Stimulated activated CD4-positive, alpha-beta T cell treated with anti-CD3 and anti-CD28 coated beads, Interleukin-4, amount 100 ng/mL, for 24 hours (primary cell): ENCODE data around the gene DNAJC17.

Experiments
- DNase-seq: peaks from one replicate; pipeline ENCODE4 v3.0.0-alpha.2; 2020

The DNAJC17 gene

DNA sequence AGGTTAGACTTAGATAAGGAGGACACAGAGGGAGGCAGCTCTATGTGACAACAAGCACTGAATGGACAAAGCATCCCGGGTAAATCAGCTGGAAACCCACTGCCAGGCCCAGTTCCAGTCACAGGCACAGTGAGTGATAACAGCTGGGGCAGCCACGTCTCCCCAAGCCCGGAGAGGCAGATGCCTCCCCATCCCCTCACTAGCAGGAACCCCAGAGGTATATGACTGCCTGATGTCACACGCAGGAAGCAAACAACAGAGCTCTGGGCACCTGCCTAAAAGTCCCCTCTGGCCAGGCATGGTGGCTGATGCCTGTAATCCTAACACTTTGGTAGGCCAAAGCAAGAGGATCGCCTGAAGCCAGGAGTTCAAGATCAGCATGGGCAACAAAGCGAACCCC, 19.3 kb downstream of the DNAJC17 start:
- no peak for DNase-seq

DNA sequence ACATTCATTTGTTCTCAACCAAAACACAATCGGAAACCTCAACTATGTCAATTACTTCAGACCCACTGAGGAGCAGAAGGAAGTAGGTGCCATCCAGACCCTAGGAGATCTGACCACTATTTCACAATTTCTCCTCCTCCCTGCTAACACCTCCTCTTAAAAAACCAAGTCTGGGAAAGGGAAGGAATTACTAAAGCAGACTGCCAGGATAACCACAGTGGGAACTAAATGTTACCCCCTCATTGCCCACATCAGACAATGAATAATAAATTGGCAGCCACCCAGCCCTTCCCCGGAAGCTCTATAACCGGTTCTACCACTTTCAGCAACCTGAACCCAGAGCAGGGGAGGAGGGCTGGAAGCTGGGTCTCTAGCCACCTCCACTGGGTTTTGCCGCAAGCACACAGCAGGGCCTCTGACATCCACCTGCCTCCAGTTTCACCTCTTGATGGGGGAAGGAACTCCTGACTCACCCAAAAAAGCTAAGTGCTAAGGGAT, 19.9 kb downstream of the DNAJC17 start:
- peak; percentile 73 for DNase-seq

DNA sequence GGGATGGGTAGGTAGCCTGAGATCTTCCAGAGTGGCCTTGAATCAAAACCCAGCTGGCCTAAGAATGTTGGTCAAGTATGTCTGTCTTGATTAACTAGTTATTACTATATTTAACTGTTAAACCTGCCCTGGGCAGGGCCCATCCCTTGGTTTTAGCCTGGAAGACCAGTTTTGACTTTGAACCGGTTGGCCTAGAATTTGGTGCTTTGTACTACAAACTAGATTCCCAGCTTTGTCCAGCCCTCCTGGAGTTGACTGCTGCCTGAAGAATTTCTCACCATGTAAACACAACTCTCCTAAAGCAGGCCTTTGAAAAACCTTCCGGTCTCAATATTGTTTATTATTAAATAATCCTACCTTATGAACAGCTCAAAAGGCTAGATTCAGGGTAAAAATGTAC, 21.5 kb downstream of the DNAJC17 start:
- DNase-seq, result no peak

DNA sequence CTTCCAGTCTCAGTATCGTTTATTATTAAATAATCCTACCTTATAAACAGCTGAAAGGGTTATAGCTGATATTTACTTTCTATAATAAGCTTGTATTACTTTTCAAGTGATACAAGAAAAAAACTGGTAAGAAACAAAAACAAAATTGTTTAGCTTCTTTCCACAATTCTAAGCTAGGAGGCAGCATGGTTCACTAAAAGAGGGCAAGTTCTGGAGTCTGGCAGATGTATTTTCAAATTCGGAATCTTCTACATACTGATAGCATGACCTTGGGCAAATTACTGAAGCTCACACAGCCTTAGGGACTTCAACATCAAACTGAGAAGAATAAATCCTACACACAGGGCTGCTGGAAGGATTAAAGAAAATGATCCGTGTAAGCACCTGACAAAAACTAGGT, 22.1 kb downstream of the DNAJC17 start:
- DNase-seq, result no peak

DNA sequence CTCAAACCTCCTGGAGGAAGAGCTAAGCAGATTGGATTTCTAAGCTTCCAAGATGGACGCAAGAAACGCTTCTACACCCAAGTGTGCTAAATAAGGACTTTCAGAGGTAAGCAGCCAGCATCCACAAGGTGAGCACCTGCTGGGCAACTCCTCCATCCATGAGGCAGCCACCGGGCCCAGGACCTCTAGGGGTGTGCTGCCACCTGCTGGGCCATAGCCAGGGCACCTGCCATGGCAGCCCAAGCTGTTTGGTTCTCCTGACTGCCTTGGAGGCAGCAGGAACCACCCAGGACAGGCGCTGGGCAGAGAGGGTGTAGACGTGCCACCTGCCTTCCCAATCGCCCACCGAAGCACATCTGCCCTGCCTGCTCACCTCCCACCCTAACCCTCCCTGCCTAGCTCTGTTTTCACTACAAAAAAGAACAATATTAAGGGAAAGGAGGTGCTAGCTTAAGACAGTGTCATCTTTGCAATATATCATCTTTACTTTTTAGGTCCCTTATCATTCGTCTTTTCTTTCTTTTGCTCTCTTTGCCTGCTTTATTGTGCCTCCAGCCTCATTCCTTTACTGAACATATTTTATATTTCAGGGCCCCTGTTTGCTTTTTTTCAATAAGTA, 24.6 kb downstream of the DNAJC17 start:
- peak; percentile 81 for DNase-seq

DNA sequence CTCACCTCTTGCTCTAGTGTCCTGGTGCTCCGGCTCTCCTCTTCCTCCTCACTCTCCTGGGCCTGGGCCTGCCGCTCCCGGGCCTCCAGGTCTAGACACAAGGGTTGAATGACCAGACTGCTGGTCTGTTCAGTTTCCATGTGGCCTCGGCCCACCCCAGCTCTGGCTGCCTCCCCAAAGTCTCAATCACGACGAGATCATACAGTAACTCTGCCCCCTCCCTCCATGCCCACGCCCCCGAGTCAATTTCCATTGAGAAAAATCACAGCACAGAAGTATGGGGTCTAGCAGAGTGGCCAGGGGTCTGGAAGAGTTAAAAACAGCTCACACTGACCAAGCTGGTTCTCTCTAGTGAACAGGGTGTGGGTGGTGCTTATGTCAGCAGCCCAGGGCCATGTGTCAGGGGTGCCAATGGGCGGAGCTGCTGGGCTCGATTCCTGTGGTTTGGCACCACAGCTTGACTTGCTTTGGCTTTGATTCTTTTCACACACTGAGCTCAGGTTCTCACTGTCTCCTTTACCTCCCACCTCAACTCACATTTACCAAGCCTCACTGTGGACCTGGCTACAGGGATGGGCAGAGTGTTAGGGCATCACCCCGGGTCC, 30.6 kb downstream of the DNAJC17 start:
- DNase-seq, result peak; percentile 33

DNA sequence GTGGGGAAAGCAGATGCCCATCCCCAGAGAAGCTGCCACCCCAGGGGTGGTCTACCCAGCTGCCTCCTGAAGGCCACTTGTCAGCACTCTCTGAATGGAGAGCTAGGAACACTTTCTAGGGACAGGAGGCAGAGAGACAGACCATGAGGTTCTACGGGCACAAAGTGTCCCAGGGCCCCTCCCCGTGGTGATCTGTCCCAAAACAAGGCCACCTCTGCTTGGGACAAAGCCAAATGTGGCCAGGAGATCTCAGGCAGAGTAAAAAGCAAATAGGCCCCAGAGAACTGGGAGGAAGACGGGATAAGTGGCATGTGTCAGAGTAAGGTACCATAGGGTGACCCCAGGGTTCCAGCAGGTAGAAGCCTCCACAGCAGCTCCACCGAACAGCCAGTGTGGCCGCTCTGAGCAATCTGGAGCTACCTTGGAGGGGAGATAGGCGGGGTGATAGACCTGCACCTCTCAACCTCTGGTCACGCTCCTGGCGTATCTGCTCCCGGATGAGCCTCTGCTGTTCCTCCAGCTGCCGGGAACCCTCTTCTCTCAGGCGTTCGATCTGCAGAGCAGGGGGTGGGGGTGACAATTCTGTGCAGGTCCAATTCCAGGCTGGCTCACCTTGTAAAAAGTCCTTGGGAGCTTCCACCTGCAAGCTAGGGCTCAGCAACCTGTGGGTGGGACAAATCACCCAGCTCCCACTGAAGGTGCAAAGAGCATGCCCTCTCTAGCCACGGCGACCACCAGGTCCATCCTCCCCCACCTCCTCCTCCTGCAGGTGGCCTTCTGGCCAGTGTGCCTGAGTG, 31.3 kb downstream of the DNAJC17 start:
- no peak for DNase-seq

DNA sequence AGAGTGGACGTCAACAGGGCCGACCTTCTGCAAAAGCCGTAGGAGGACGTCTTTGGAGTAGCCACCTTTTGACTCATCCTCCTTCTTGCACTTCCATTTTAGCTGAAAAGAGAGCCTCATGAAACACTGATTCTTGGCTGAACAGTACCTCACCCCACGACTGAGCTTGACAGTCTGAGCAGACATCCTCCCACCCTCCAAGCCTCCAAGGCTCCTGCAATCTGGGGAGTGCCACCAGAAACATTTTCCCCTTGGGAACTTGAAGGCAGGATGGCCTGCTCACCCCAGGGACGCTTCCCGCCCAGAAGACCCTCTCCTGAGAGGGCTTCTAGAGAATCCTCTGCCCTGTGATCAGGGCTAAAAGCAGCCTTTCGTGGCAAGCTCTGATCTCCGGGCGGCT, 32.3 kb downstream of the DNAJC17 start:
- DNase-seq, result no peak

DNA sequence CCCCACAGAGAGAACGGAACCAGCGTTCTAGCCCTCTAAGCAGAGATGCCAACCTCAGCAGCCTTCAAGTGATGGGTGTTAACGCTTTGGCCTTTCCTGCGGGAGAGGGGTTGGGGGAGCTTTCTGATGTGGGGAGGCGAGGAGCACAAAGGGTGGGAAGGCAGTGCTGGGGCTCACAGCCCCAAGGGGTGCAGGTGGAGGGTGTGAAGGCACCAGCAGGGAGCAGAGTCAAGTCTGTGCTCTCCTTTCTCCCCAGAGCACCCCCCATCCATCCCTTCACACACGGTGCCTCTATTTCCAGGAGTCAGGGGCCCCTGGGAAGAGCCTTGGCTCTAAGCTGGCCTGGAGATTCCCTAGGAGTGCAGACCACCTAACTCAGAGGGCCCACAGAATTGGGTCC, 33.4 kb downstream of the DNAJC17 start:
- no peak for DNase-seq

DNA sequence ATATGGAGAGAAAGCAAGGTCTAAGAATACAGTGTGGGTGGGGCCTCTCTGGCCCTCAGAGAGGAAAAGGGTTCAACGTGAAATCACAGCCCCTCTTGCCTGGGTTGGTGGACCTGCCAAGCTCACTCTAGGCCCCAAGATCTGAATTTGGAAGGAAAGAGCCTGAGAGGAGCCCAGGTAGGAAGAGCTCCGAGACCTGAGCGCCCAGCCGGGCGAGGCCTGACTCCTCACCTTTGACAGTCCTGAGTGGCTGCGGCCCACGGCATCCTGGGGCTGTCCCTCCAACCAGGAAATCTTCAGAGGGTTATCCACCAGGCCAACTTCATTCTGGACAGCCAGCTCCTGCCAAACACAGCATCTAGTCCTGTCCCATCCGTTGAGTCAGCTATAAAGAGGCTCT, 33.8 kb downstream of the DNAJC17 start:
- no peak for DNase-seq

DNA sequence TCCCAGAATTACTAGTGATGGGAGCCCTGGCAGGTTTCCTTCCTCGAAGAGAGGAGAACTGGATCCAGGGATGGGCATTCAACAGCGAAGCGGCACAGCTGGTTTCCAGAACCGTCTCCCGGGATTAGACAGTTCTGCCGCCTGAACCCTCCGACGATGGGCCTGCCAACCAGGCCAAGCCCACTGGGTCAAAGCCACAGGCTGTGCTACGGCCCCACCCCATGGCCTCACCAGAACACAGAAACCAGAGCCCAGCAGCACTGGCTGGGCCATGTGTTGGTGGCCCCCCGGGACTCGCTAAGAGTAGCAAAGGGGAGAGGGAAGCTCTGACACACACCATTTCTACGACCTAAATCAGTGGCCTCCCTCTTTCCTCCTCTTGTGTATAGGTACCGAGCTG, 35.3 kb downstream of the DNAJC17 start:
- no peak for DNase-seq

DNA sequence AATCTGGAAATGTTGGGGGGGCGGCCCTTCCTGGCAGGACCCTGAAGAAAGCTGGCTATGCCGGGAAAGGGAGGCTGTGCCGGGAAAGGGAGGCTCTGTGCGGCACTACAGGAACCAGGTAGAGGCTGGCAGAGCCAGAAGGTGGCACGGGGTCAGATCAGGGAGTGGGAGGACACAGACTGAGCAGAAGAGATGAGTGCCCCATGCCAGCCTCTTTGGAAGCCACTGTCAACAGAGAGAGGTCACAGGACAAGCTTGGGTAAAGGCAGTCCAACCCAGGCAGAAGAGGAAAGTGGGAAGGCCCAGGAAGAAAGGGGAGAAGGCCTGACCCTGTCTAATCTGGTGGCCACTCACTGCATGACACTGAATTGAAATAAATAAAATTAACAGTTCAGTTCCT, 36.0 kb downstream of the DNAJC17 start:
- DNase-seq, result no peak

DNA sequence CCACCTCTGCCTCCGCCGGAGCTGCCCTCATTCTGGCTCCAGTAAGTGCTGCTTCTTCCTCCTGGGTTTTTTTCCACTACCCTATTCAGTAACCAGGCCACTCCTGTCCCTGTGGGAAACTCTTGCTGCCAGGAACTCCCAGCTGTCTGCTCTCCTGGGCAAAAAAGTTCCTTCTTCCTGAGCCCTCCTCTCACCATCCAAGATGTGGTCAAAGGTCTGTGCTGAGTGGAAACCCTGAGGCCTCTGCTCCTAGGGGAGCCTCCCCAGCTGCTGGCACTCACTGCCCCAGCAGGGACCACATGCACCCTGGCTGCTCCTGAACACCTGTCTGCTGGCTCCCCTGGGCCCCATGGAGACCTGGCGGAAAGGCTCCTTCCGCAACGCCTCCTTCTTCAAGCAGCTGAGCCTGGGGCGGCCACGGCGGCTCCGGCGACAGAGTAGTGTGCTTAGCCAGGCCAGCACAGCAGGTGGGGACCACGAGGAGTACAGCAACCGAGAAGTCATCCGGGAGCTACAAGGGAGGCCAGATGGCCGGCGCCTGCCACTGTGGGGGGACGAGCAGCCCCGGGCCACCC, 37.0 kb downstream of the DNAJC17 start:
- no peak for DNase-seq

DNA sequence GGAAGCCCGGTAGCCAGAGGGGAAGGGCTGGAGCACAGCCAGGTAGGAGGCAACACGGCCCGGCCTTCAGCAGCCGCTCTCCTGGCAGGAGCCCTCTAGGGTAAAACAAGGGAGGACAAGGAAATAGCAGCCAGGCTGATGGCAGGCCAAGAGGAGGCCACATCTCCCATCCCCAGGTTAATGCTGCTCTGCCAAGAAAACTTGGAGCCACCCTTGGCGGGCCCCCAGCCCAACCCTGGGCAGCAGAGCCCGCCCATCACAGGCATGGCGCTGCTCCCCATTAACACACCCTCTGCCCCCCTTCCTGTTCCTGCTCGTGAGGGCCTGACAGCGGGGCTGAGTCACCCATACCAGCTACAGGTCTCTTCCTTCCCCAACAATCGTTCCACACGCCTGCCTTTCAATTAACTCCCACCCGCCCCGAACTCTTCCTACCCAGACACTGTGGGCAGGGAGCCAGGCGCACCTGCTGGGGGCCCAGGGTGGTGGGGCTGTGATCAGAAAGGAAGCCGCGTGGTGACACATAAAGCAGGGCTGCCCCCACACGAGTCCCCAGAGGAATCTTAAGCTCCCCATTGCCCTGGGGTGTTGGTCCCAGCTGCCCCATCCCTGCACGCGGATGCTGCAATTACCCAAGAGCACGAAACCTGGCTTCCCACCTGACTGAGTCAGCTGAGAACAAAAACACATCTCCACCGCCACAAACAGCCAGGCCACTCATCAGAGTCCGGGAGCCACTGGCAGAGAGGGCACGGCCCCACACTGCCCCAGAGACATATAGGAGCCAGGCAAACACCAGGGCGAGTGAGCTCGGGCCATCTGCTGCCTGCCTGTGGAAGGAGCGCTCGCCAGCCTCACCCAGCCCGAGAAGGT, 37.8 kb downstream of the DNAJC17 start, which contains the start of gene C15orf62:
TSS of gene C15orf62 (plus strand) at position 707 of the 873 bp plus-strand sequence. CDS start 516 bp downstream, outside the sequence.
- peak; percentile 71 for DNase-seq

DNA sequence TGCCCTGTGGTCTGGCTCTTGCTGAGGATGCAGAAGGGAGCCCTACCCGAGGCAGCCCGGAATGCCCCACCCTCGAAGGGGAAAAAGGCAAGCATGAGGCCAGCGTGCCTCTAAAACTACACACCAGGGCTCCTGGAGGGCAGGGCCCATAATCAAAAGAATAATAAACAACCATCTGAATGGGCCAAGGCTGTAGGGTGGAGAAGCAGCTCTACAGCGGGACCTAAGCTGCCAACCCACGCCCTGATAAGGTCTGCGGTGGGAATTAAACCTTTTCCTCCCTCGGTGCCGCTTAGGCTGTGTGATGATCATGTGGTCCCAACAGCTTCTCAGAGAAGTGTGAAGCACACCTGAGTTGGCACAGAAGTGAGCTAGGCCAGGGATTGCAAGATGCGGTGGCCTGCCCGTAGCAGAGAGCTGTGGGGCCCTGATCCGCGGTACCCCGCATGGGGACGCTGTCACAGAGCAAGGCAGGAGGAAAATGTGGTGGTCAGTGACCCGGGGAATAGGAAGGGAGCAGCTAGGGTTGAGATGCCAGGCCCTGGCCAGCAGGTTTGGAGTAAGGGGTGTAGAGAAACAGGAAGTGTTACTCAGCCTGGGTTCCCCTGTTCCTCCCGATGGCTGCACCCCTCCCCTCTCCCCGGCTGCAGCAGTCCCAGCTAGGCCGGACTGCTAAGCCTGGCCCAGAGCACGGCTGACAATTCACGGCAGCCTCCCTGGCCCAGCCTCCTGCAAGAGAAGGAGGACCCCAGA, 38.6 kb downstream of the DNAJC17 start:
- no peak for DNase-seq

DNA sequence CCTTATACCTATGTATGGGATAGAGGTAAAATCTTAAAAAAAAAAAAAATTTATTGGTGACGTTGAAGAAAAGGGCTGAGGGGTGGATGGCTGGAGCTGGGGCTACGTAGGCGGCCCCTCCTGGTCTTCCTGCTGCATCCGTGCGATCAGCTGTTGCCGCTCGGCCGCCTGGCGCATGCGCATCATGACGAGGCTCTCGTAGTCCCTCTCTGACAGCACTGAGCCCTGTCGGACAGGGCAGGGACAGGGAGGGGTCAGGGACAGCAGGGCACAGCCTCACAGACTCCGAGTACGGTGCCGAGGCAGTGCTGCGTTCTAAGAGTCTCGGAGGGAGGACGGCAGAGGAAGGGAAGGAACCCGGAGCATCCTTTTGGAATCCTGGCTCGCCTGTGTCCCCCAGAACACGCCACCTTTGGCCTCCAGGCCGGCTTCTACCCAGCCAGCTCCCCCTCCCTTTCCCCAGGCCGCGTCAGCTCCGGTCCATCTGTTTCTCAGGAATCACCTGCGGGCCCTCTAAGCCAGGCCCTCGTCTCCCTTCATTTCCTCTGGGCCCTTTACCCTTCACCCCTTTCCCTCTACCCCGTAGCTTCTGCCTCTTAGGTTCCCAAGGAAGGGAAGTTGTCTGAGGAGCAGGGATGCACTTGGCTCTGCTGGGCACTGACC, 39.3 kb downstream of the DNAJC17 start:
- DNase-seq, result no peak

DNA sequence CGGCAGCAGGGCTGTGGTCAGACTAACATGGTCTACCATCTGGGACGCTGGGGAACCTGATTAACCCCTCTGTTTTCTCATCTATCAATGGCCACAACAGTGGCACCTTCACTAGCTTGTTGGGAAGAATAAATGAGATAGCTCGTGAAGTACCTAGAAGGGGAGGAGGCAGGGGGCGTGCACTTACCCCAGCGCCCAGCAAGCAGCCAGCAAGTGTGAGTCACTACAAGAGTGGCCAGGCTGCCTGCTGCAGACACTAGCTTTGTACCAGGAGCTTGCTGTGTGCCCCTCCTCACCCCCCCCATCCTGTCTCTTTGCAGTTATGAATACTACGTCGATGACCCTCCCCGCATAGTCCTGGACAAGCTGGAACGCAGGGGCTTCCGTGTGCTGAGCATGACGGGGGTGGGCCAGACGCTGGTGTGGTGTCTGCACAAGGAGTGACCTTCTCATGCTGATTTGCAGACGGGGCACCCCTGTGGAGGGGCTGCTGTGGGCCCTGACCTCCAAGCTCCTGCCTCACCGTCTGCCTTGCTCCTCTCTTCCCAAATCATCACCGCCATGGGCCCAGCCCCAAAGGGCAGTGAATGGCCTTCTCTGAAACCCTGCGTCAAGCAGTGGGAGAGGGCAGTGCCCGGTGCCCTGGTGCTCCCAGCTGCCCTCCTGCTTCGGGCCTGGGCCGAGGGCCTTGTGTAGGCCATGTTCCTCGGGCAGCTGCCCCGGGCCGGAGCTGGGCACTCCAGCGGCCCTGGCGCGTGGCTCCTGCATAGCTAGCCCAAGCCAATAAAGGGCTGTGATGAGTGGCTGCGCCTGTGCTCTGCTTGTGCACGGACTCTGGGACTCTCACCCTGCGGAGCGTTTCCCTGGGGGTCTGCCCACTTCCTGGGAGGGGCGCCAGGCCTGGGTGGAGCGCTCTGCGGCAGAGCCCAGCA, 40.1 kb downstream of the DNAJC17 start:
- no peak for DNase-seq

DNA sequence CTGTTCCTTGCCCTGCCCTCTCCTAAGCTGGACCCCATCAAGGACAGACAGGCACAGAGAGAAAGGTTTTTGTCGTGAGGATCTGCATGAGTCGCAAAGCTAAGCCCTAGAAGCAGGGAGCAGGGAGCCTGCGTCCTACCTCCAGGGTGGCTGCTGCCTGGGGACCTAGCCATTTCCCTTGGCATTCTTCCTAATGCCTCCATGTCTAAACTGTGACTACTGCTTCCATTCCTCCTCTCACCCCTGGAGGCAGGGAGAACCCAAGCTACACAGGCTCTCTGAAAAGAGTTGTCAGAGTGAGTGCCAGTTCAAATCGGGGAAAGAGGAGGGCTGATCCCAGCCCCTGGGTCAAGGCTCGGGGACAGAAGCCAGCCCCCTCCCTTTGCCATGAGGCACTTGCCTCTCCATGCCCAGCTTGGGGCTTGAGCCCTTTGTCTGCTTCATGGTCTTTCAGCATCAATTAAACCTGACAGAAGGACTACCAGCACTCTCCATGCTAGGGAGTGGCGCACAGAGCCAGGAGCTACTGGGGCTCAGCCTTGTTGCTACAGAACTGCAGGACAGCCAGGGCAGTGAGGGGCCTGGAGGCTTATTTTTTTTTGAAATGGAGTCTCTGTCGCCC, 41.0 kb downstream of the DNAJC17 start:
- DNase-seq, result no peak

DNA sequence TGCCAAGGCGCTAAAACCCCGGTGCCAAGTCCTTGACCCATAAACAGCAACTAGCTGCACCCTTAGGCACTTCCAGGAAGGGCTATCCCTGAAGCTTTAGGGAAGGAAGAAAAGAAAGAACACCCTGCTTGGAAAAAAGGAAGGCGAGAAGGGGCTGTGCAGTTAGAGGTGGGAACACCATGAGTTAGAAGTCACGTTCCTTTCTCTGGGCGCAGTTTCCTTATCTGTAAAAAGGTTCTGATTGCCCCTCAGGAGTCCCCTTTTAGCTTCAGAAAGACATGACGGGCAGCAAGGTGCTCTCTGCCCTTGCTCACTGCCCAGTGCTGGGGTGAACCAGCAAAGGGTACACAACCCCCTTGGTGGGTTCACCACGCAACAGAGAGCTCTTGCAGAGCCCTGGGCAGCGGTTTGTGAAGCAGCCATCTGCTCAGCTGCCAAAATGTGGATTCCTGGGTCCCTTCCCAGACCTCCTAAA, 42.6 kb downstream of the DNAJC17 start:
- DNase-seq, result no peak
